HG03571 (cell line): ENCODE results near the gene C19orf38.

ENCODE experiments used
- ATAC-seq: cut with Tn5 transposase; IDR thresholded peaks from one replicate; pipeline ENCODE4 v1.9.1; 2021; ENCODE audit not compliant: unreplicated experiment

The C19orf38 gene, protein sequence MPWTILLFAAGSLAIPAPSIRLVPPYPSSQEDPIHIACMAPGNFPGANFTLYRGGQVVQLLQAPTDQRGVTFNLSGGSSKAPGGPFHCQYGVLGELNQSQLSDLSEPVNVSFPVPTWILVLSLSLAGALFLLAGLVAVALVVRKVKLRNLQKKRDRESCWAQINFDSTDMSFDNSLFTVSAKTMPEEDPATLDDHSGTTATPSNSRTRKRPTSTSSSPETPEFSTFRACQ

DNA sequence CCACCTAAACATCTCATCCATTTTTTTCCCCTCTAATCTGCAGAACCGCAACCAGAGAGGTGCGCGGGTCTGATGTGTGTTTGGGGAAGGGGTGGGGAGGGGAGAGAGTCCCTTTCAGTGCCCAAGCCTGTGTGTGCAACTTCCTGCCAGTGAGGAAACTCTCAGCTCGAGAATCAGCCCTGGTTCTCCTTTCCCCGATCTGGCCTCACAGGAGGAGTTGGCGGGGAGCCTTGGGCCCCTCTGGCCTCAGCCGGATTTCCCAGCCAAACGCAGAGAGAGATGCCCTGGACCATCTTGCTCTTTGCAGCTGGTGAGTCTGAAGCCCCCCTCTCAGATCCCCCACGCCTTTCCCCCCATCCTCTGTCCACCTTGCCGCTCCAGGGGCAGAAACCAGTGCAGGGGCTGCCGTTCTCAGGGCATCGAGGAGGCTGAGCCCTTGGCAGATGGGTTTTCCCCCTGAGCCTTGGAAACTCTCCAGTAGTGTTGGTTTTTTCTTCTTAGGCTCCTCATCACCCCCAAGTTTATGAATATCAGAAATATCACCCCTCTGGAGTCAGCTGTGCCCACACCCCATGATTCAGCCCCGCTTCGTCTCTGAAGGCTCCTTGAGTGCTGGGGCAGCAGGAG lies at the start of gene C19orf38:
Gene C19orf38, plus strand, starts transcription at position 186 of the 627 bp plus-strand sequence. Its CDS starts 94 bp downstream, at position 280.
- no peak for ATAC-seq

DNA sequence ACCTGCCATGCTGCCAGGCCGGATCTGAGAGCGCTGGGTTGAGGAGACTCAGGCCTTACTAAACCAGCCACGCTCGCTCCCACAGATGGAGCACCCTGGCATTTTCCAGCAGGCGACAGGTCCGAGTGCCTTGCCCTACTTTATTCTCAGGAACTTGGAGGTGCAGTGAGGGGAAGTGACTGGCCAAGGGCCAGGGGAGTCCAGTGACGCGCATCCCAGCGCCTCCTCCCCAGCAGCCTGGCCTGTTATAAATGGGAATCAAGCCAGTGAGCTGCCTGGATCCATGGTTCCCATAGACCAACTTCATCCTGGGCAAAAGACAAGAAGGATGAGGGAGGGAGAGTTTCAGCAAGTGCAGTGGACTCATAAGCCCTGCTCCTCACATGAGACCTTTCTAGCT lies 47.7 kb upstream of the C19orf38 start:
- ATAC-seq: no peak

DNA sequence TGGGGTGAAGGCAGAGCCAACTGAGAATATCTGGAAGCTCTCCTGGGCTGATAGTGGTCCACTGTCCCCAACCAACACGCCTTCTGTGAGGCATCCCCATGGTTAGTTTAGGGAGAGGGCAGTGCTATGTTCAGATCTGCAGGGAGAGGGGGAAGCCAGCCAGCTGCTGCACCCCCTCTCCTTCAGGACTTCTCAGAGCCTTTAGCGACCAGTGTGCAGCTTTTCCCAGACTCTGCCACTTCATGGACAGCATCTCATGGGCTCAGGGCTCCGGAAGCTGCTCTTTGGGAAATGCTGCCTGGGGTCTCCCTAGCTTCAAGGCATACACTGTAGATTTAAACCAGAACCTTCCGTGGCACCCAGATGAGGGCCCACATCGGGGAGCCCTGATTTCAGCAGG lies 45.7 kb upstream of the C19orf38 start:
- no peak for ATAC-seq

DNA sequence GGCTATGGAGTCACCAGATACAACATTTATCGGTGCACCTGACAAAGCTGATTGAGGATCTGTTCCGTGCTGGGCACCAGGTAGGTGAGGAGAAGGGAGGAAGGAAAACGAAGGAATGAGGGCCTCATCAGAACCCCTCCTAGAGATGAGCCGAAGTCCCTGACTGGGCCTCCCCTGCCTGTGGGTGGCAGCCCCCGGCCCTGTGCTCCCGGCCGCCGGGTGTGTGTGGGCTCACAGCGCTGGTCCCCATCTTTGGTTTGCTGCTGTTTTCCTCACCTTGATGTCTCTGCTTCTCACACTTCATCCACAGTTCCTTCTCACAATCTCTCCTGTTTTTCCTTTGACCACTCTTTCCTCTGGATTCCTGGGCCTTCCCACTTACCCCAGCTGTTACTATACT lies 45.0 kb upstream of the C19orf38 start:
- no peak for ATAC-seq

DNA sequence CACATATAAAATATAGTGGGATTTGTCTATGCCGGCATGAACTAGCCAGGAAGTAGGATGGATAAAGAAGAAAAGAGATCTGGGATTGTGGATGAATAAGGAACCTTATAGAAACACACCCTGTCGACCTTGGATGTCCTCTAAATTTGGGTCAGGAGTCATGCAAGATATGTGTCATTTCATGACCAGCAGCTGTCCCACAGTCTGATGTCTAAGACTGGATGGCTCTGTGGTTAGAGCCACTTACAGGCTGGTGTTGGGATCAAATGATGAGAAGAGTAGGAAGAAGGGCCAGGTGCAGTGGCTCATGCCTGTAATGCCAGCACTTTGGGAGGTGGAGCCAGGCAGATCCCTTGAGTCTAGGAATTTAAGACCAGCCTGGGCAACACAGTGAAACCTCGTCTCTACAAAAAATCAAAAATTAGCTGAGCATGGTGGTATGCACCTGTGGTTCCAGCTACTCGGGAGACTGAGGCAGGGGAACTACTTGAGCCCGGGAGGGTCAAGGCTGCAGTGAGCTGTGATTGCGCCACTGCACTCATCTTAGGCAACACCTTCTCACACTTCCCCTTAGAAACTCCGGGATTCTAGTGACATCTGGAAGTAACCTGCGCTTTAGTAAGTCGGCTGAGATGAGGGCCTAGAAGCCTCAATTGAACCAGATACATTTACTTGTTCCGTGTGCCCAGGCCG lies 43.0 kb upstream of the C19orf38 start:
- no peak for ATAC-seq

DNA sequence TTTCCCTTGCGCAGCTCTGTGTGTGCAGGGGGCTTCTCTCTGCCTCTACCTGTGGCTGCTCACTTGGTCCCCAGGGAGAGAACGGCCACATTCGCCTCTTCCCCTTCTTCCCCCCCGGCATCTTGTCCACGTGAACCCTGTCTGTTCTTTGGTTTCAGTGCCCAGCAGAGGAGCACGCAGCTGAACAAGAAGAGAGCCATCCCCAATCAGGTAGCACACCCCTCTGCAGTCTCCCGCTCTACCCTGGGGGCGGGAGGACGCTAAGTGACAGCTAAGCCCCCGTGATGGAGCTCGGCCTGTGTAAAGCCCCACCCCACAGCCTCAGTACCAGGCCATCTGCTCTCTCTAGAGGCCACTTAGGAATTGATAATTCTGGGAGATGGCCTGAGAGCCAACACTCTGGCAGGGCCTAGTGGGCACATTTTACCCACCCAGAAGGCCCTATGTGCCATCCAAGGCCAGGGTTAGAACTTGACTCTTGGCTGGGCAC lies 42.4 kb upstream of the C19orf38 start:
- no peak for ATAC-seq

DNA sequence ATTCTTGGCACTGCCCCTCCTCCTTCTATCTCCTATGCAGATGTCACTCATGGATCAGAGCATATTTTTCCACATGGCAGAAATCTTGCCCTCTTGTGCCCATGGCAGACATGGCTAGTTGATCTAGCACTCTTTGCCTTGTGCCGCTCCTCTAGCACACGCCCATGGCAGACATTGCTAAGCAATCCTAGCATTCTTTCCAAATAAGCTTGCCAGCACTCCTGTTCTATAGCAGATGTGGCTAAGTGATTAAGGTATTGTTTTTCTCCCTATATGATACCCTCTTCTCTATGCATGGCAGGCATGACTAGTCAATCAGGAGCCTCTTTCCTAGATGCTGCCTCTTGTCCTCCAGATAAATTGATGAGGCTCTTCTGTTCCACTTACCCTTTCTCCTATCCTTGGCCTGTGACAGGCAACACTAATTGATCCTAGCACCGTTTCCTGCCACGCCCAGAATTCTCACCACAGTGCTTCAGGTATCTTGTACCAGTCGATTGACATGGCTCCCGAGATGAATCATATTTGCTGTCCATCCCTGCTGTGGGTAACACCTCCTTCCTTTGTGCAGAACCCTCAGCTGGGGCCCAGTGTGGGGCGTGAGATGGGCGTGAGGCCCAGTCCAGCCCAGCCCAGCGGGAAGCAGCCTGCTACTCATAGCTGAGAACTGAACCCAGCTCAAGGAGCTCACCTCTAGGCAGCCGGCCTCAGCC lies 39.1 kb upstream of the C19orf38 start:
- no peak for ATAC-seq

DNA sequence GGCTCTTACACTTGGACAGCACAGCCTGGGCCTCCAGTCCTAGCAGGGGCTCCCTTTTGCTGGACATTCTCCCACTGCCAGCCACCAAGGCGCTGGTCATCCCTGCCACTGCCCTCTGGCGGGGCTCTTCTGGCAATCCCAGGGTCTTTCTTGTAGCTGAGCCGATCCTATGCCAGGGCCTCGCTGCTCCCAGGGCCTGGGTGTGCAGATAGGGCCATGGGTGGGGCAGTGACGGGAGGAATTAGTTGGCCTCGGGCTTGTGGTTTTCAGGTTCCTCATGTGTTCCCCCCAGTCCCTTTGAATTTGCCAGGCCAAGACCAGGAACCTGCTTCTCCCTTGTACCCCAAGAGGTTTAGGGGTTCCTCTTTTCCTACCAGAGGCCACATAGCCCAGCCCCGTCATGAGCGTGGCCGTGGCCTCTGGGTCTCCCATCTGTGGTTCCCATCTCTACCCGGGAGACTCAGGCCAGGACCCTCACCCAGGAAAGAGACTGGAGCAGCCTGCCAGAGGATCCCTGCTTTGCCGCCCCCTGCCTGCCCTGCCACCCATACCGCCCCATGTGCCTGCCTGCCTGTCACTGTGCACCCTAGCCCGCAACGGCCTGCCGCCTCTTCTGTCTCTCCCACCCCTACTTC lies 38.4 kb upstream of the C19orf38 start:
- ATAC-seq: no peak

DNA sequence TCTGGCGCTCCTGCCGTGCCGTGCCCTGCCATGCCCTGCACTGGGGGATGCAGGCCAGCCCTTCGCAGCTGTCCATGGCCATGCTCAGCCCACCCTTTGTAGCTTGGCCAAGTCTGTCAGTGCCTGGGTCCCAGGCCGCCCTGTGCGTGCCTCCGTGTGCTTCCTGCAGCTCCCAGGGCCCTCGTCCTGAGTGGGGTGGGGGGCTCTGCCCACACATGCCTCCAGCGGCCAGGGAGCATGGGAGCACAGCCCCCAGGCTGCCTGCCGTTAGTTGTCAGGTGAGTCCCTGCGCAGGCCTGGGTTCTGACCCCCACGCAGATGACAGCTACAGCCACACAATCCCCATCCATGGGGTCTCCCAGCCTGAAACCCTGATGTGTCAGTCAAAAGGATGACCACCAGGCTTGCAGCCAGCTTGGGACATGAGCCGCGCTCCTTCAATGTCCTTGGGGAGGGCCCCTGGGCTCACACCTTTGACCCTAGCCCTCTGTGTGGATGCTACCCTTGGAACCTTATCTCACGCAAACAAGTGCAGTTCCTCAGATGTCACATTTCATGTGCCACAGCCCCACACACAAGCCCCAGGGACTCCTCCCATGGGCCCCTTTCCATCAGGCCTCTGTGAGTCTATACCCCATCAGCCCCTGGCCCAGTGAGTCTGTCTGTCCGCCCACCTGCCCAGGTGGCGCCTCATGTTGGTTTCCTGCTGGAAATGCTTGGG lies 36.7 kb upstream of the C19orf38 start:
- ATAC-seq: no peak

DNA sequence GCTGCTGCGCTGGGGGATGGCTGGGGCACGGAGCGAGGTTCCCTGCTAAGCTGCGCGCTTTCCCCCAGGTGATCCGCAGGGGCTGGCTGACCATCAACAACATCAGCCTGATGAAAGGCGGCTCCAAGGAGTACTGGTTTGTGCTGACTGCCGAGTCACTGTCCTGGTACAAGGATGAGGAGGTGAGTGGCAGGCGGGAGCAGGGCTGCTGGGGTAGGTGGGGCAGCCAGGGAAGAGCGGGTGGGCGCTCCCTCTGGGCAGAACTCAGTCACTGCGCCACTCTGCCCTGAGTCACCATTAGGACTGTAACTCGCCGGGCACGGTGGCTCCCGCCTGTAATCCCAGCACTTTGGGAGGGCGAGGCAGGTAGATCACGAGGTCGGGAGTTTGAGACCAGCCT lies 36.0 kb upstream of the C19orf38 start:
- ATAC-seq: no peak

DNA sequence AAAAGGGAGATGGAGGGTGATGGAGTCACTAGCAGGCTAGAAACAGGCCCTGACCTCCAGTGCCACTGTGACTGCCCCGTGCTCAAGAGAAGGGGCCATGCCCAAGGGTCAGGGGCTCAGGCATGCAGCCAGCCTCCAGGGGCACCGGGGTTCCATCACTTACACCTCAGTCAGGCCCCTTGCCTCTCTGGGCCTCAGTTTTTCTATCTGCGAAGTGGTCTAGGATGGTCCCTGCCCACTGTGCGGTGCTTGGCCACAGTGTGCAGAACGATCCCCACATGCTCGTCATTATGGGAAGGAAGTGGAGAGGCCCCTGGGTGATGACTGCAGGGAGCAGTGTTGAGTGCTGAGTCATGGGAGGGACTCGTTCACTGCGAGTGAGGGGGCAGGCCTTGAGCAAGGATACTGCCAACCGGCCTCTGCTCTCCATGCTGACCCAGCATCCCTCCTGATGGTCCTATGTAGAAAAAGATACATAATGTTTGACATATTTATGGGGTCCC lies 35.3 kb upstream of the C19orf38 start:
- no peak for ATAC-seq

DNA sequence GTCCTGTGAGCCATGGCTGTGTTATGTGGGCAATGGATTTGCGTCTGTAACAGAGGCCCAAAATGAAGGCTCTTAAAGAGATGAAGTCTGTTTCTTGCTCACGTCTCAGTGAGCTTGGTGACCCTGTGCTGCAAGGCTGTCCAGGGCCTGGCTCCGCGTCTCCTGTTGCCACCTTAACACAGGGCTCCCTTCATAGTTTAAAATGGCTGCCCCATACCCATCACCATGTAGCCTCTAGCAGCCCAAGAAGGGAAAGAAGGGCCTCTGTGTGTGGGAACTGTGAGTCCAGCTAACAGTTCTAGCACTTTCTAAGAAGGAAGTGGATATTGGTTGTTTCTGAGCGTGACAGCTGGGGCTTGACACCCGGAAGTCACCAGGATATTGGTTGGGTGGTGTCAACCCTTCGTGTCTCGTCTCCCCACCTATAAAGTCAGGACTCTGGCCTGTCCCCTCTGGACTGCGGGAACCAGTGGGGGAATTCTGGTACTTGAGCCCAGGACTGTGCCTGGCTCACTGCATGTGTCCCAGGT lies 33.1 kb upstream of the C19orf38 start:
- ATAC-seq: no peak

DNA sequence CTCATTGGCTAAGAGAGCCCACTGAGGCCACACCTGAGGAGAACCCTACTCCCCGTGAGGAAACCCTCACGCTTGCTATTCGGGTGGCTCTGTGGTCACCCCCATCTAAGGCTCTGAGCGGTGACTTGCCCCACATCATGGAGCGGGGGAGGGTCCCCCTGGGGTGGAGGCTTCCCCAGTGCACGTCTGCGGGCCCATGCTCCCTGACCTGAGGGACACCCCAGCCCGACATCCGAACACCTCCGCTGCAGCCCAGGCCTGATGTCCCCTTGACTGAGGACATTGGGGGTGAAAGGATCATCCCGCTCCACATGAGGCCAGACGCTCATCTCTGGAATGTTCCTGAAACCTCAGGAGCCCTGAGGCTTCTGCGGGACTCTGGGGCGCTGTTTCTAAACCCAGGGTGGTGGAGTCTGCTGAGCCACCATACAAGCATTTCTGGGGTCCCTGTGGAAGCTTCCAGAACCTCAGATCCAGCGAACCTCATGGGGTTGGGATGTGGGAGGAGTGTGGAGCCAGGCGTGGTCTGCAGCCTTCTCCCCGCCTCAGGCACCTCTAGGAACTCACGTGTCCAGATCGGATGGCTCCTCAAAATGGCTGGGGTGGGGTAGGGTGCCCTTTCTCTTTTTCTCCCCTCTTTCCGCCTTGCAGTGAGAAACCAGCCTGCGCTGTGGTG lies 32.1 kb upstream of the C19orf38 start:
- ATAC-seq: no peak

DNA sequence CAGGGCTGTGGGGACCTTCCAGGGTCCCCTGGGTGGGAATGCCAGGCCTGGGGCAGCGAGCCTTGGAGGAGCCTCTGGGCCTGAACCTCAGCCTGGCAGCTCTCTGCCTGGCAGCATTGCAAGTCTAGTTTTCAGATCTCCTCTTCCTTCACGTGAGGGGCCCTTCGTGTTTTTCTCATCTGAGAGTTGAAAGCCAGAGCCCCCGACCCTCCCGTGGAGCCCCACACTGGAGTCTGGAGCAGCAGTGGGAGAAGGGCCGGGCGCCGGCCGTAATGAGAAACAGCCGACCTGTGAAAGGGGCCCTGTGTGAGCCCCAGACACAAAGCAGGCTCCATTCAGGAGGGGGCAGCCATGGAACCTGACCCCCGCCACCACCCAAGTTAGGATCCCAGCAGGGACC lies 31.5 kb upstream of the C19orf38 start:
- no peak for ATAC-seq

DNA sequence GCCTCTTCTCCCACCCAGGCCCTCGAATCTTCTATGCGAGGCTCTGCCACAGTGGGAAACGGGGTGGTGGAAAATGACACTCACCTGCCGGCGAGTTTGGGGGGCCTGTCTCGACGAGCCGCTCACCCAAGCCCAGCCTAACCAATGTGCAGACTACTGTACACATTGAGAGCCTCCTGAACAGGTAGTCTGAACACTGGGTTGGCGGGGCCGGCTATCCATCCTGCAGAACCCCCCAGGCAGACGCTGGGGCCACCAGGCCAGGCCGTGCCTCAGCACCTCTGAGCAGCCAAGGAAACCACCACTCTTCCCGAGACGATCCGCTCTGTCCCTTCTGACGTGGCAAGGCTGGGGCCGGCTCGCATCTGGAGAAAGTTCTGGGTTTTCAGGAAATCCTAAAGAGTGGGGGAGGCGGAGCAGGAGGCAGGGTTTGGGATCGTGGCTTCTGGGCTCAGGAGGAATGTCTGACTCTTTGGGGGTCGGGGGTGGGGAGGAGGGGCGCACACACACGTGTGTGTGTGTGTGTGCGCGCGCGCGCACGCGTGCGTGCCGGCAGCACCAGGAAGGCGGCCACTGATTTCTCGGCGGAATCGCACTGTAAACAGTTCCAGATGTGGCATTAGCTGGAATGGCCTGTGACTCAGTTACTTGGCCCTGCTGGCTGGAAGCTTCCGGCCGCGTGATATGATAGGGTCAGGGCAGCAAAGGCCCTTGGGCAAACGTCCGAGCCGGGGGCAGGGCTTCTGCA lies 30.8 kb upstream of the C19orf38 start:
- no peak for ATAC-seq

DNA sequence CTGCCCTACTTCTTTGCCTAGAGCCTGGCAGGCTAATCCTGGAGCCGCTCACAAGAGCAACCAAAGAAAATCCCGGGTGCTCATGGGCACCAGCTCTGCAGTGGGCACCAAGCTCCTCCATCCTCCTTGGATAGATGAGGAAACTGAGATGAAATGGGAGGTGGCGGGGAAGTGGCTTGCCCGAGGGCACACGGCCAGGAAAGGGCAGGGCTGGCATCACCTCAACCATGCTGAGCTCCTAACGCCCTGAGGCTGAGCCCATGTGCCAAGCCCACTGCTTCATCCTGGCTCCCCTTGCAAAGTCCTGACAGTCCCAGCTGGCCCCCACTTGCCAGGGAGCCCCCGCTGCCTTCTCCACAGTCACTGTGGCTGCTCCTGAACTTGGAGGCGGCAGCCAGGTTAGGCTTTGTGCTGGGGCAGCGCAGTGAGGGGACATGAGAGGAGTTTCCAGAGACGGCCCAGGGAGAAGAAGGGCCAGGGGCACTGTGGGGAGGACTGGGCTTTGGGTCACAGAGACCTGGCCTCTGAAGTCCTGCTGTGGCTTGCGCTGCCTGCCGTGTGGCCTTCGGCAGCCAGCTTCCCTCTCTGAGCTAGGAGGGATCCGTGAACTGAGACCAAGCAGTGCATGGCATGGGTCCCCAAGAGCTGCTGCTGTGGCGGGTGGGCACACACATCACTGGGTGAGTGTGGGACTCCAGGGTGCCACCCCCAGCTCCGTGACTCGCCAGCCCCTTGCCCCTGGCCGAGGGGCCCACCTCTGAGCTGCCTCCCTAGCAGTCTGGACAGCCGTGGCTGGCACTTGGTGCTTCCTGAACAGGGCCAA lies 29.7 kb upstream of the C19orf38 start:
- no peak for ATAC-seq

DNA sequence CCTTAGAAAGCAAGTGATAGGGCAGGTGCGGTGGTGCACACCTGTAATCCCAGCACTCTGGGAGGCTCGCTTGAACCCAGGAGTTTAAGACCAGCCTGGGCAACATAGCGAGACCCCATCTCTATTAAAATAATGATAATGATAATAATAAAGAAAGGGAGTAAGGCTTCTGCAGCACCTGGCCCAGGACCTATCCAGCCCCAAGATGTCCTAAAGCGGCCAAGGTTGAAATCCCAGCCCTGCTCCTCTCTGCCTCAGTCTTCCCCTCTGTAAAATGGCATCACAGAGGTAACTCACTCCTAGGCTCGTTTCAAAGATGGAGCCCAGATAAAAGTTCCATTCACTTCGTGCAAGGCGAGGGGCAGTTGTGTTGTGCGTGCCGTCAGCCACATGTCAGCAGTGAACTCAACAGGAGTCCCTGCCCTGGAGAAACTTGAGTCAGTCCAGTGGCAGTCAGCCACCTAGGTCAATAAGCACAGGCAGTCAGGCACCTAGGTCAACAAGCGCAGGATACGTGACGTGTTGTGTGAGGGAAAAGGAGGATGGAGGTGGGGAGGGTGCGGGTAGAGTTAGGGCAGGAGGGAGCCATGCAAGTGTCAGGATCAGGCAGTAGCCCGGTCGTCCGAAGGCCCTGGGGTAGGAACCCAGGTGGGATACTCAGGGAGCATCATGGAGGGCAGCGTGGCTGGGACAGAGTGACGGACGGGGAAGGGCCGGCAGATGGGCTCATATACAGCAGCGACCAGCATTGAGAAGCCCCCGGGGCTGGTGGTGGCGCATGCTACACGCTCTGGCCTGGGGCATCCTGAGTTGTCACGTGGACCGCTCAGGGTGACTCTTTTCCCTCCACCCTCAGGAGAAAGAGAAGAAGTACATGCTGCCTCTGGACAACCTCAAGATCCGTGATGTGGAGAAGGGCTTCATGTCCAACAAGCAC lies 28.8 kb upstream of the C19orf38 start:
- no peak for ATAC-seq
